Measurements from ENCODE around the gene IFNA17.
"Not testable (repeated sequence)": the region's sequence is repeated elsewhere in the genome, so short reads cannot be mapped to it uniquely, and the experiment has no call there.

IFNA17 gene

DNA sequence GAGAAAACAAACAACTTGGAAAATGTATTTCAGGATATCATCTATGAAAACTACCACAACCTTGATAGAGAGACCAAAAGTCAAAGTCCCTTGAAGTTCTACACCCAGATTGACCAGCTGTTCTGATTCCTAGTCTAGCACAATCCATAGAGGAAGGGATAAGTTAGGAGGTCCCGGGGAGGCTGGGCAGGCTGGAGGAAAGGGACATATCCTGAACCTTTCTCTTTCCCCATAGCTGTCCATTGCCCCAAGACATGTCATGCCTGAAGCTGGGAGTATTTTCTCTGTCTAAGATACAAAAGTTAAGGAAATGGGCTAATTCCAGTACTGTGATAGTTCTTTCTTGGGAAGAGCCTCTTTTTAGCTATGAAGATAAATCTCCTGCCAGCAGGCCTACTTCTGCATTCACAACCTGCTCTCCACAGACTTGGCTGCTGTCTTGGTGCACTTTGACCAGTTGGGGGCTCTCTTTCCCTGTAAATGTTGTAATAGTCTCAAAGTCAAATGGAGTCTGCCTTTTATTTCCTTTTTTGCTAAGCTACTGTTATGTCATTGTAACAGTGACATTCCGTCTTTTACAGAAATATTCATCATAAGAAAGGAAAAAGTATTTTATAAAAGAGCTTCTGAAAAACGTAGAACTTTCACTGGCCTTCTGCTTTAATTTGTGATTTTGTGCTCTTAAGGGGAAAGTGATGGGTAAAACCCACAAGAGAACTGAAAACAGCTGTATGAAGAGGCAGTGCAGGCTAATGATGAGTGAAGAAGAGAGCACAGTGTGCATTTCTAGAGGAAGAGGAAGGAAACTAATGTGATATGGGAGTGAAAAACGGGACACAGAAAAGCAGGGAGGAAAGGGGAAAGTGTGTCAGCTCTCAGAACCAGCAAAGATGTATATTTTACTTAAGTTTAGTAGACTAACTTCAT, 44.9 kb downstream of the IFNA17 start:
- H3K4me1 ChIP-seq (ENCODE audit: insufficient read depth, low read length, severe bottlenecking); H3K4me2 ChIP-seq (ENCODE audit: low read length); H3K27ac ChIP-seq (ENCODE audit: low read depth, low read length, poor library complexity, severe bottlenecking); H3K9me2 ChIP-seq (ENCODE audit: low read depth, low read length); H2AFZ ChIP-seq (ENCODE audit: low read length); H3K4me3 ChIP-seq (ENCODE audit: low read depth, low read length, poor library complexity, severe bottlenecking); H3K9me3 ChIP-seq (ENCODE audit: low read length); H3K9ac ChIP-seq (ENCODE audit: low read length); H3K79me2 ChIP-seq (ENCODE audit: insufficient read depth, low read length); H3K27me3 ChIP-seq (ENCODE audit: insufficient read depth, low read length); H4K20me1 ChIP-seq (ENCODE audit: insufficient read depth, low read length); H3F3A ChIP-seq (ENCODE audit: insufficient read depth, low read length); H3K36me3 ChIP-seq (ENCODE audit: insufficient read depth, low read length): not testable (repeated sequence)
- TF ChIP-seq, protein P1, sequence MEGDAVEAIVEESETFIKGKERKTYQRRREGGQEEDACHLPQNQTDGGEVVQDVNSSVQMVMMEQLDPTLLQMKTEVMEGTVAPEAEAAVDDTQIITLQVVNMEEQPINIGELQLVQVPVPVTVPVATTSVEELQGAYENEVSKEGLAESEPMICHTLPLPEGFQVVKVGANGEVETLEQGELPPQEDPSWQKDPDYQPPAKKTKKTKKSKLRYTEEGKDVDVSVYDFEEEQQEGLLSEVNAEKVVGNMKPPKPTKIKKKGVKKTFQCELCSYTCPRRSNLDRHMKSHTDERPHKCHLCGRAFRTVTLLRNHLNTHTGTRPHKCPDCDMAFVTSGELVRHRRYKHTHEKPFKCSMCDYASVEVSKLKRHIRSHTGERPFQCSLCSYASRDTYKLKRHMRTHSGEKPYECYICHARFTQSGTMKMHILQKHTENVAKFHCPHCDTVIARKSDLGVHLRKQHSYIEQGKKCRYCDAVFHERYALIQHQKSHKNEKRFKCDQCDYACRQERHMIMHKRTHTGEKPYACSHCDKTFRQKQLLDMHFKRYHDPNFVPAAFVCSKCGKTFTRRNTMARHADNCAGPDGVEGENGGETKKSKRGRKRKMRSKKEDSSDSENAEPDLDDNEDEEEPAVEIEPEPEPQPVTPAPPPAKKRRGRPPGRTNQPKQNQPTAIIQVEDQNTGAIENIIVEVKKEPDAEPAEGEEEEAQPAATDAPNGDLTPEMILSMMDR (IDR thresholded peaks at IDR 0.05; ENCODE audit: low read length): peak; percentile 66
